ENCODE measurements around the gene INO80. TPM values are rescaled to one million over a fixed set of nuclear protein-coding genes. Genes with fewer than 3 reads are reported as not detected.
"Not testable (repeated sequence)": the region's sequence is repeated elsewhere in the genome, so short reads cannot be mapped to it uniquely, and the experiment has no call there.

INO80 gene
- total RNA-seq, 1 experiment from 2014 or later, result 27.3 TPM

DNA sequence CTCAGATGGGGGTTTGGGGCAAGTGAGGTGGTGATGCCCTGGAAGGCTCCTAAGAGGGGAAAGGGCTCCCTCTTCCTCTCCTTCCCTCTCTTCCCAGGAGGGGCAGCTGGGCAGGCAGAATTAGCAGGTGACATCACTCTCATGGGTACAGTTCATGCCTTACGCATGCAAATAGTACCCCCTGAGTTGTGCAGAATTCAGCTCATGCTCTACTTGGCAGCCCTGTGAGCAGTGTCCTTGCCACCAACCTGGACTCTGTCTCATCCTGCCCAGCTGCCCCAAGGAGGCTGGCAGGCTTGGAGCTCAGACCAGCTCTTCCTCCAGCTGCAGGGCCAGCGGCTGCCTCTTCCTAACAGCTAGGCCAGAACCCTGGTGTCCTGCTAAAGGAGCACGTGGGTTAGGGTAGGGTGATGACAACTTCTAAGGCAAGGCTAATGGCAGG is 159.5 kb downstream of the INO80 start:
- CTCF ChIA-PET, result no interaction called here
- Histone ChIP-seq H3K27ac (ENCODE audit: low read depth, low read length, poor library complexity, severe bottlenecking) (no peak overlapping the region), H3K4me3 (ENCODE audit: low read depth, low read length, poor library complexity, severe bottlenecking) (peak overlapping the region; percentile 15), H3K9me3 (ENCODE audit: low read depth, low read length, poor library complexity, severe bottlenecking) (no peaks in the 10 kb centered on the region), H3K36me3 (ENCODE audit: insufficient read depth, low read length, poor library complexity, severe bottlenecking) (peaks cover 21% of the 10 kb centered on the region), H3K4me1 (ENCODE audit: insufficient read depth, low read length, poor library complexity, severe bottlenecking) (peaks cover 42% of the 10 kb centered on the region), H3K27me3 (replicated peaks; ENCODE audit: insufficient read depth, low read depth, low read length, poor library complexity) (no peaks in the 10 kb centered on the region)
- no peak for TF ChIP-seq EZH2 (IDR thresholded peaks at IDR 0.05; ENCODE audit: borderline replicate concordance, low read depth, low read length, poor library complexity, severe bottlenecking)
- TF ChIP-seq, protein P1, sequence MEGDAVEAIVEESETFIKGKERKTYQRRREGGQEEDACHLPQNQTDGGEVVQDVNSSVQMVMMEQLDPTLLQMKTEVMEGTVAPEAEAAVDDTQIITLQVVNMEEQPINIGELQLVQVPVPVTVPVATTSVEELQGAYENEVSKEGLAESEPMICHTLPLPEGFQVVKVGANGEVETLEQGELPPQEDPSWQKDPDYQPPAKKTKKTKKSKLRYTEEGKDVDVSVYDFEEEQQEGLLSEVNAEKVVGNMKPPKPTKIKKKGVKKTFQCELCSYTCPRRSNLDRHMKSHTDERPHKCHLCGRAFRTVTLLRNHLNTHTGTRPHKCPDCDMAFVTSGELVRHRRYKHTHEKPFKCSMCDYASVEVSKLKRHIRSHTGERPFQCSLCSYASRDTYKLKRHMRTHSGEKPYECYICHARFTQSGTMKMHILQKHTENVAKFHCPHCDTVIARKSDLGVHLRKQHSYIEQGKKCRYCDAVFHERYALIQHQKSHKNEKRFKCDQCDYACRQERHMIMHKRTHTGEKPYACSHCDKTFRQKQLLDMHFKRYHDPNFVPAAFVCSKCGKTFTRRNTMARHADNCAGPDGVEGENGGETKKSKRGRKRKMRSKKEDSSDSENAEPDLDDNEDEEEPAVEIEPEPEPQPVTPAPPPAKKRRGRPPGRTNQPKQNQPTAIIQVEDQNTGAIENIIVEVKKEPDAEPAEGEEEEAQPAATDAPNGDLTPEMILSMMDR (conservative IDR thresholded peaks at IDR 0.05; ENCODE audit: low read depth, low read length), result no peak
- no peak for DNase-seq (ENCODE audit: low spot score)
- no TSS peak for BruUV-seq (replicated peaks)
- intact Hi-C loops (cut with micrococcal nuclease; ENCODE audit: unreplicated experiment), result no loop called here
- POLR2A ChIA-PET (ENCODE audit: low non-redundant PET), result no interaction called here

DNA sequence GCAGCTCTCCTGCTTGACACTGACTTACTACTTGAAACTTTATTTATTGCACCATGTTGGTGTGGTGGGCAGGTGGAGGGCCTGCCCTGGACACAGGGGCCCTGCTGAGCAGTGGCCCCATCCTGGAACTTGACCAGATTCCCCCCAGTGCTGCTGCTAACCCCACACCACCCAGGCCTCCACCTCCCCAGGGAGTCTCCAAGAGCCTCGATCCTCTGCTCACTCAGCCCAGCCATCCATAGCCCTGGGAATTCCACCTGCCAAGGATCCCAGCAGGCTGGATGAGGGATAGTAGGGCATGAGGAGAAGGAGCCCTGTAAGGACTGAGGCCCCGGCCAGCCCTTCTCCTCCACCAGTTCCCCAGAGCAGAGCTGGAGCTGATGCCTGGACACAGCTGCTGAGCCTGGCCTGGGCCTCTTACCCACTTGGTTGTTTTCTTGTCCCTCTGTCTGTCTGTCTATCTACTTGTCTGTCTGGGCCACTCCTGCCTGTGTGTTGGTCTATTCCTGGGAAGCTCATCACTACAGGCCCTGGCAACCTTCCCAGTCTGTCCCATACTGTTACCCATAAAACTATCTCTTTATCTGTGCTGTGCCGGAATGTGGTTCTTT is 160.0 kb downstream of the INO80 start:
- BruUV-seq (replicated peaks), result no TSS peak
- H3K4me1 ChIP-seq (ENCODE audit: insufficient read depth, low read length, poor library complexity, severe bottlenecking), result peaks cover 43% of the 10 kb centered on the region
- H3K36me3 ChIP-seq (ENCODE audit: insufficient read depth, low read length, poor library complexity, severe bottlenecking), result peaks cover 21% of the 10 kb centered on the region
- peak; percentile 25 for DNase-seq (ENCODE audit: low spot score)
- ChIA-PET POLR2A (ENCODE audit: low non-redundant PET) (interaction anchor here (0.5 kb wide), 1 partner anchor 51 kb away, joined by 6 read pairs; no protein-coding TSS in a partner anchor), CTCF (no interaction called here)
- H3K9me3 ChIP-seq (ENCODE audit: low read depth, low read length, poor library complexity, severe bottlenecking), result no peaks in the 10 kb centered on the region
- H3K4me3 ChIP-seq (ENCODE audit: low read depth, low read length, poor library complexity, severe bottlenecking), result peak overlapping the region; percentile 15
- H3K27me3 ChIP-seq (replicated peaks; ENCODE audit: insufficient read depth, low read depth, low read length, poor library complexity), result no peaks in the 10 kb centered on the region
- intact Hi-C loops (cut with micrococcal nuclease; ENCODE audit: unreplicated experiment), result no loop called here
- H3K27ac ChIP-seq (ENCODE audit: low read depth, low read length, poor library complexity, severe bottlenecking), result peak overlapping the region; percentile 16
- no peak for TF ChIP-seq EZH2 (IDR thresholded peaks at IDR 0.05; ENCODE audit: borderline replicate concordance, low read depth, low read length, poor library complexity, severe bottlenecking)
- TF ChIP-seq, protein P1 (conservative IDR thresholded peaks at IDR 0.05; ENCODE audit: low read depth, low read length), result no peak

DNA sequence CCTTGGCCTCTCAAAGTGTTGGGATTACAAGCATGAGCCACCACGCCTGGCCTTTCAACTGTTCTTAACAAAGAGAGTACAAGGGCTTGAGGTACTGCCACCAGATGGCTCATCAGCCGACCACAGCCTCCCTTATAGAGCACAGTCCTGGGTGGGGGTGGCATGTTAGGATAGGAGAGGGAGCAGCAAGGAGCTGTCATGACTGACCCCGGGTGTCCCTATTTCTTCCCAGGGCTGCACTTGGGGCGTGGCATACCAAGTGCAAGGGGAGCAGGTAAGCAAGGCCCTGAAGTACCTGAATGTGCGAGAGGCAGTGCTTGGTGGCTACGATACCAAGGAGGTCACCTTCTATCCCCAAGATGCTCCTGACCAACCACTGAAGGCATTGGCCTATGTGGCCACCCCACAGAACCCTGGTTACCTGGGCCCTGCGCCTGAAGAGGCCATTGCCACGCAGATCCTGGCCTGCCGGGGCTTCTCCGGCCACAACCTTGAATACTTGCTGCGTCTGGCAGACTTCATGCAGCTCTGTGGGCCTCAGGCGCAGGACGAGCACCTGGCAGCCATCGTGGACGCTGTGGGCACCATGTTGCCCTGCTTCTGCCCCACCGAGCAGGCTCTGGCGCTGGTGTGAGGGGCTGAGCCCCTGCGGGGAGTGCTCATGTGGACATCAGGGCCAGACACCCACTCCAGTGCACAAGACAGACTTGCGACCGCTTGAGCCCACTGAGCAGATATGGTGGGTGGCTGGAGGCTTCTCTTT is 160.8 kb downstream of the INO80 start:
- no TSS peak for BruUV-seq (replicated peaks)

DNA sequence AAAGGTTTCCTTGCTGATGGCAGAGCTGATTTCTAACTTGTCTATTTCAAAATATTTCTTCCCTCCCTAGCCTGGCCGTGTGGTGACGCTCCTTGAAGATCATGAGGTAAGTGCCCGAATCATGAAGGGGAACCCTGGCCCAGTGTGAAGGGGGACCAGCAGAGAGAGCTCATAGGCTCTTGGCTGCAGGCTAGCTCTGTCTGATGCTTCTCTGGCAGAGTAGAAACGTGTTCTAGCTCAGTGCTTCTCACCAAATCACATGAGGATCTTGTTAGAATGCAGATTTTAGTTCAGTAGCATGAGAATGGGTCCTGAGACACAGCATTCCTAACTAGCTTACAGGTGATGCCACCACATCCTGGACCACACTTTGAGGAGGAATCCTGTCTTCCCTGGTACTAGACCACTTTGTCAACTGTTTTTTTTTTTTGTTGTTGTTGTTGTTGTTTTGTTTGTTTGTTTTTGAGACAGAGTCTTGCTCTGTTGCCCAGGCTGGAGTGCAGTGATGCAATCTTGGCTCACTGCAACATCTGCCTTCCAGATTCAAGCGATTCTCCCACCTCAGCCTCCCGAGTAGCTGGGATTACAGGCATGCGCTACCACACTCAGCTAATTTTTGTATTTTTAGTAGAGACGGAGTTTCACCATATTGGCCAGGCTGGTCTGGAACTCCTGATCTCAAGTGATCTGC is 161.8 kb downstream of the INO80 start:
- Histone ChIP-seq H3K4me1 (ENCODE audit: insufficient read depth, low read length, poor library complexity, severe bottlenecking) (peaks cover 43% of the 10 kb centered on the region), H3K4me3 (ENCODE audit: low read depth, low read length, poor library complexity, severe bottlenecking) (peak overlapping the region; percentile 69), H3K36me3 (ENCODE audit: insufficient read depth, low read length, poor library complexity, severe bottlenecking) (peaks cover 21% of the 10 kb centered on the region)
- not testable (repeated sequence) for H3K27ac ChIP-seq (ENCODE audit: low read depth, low read length, poor library complexity, severe bottlenecking); H3K9me3 ChIP-seq (ENCODE audit: low read depth, low read length, poor library complexity, severe bottlenecking); H3K27me3 ChIP-seq (replicated peaks; ENCODE audit: insufficient read depth, low read depth, low read length, poor library complexity); DNase-seq (ENCODE audit: low spot score)
- intact Hi-C loops (cut with micrococcal nuclease; ENCODE audit: unreplicated experiment), result loop anchor here (5.0 kb wide), 1 partner anchor 278 kb away; the partner anchor contains the start of genes CHP1 and EXD1
- POLR2A ChIA-PET (ENCODE audit: low non-redundant PET), result interaction anchor here (0.6 to 1.1 kb wide), 3 partner anchors 26 to 1978 kb away, joined by 5 to 7 read pairs (median 6); no protein-coding TSS in a partner anchor
- CTCF ChIA-PET, result interaction anchor here (0.7 kb wide), 1 partner anchor 52 kb away, joined by 5 read pairs; no protein-coding TSS in a partner anchor
- TSS peak; percentile 63 for BruUV-seq (replicated peaks)

More for the DNA sequence above, 160.8 kb downstream of the INO80 start:
- TF ChIP-seq, protein P1 (conservative IDR thresholded peaks at IDR 0.05; ENCODE audit: low read depth, low read length), result no peak
- TF ChIP-seq EZH2 (IDR thresholded peaks at IDR 0.05; ENCODE audit: borderline replicate concordance, low read depth, low read length, poor library complexity, severe bottlenecking), result no peak
- Histone ChIP-seq H3K4me3 (ENCODE audit: low read depth, low read length, poor library complexity, severe bottlenecking) (peak overlapping the region; percentile 15), H3K4me1 (ENCODE audit: insufficient read depth, low read length, poor library complexity, severe bottlenecking) (peaks cover 43% of the 10 kb centered on the region), H3K9me3 (ENCODE audit: low read depth, low read length, poor library complexity, severe bottlenecking) (no peaks in the 10 kb centered on the region), H3K27me3 (replicated peaks; ENCODE audit: insufficient read depth, low read depth, low read length, poor library complexity) (no peaks in the 10 kb centered on the region), H3K27ac (ENCODE audit: low read depth, low read length, poor library complexity, severe bottlenecking) (peak overlapping the region; percentile 42), H3K36me3 (ENCODE audit: insufficient read depth, low read length, poor library complexity, severe bottlenecking) (peaks cover 21% of the 10 kb centered on the region)
- ChIA-PET CTCF (no interaction called here), POLR2A (ENCODE audit: low non-redundant PET) (interaction anchor here (1.1 kb wide), 1 partner anchor 27 kb away, joined by 5 read pairs; no protein-coding TSS in a partner anchor)
- intact Hi-C loops (cut with micrococcal nuclease; ENCODE audit: unreplicated experiment), result no loop called here
- DNase-seq (ENCODE audit: low spot score), result no peak

All from A673 (cell line).